Activated T-helper 1 cell treated with anti-CD3 and anti-CD28 coated beads, Interleukin-2, amount 50 U/mL, for 16 hours (primary cell): ENCODE data around the gene CCDC91.
"Not testable (repeated sequence)": the region's sequence is repeated elsewhere in the genome, so short reads cannot be mapped to it uniquely, and the experiment has no call there.

Source experiments
- DNase-seq, 2 donors: peaks; one replicate each; pipeline ENCODE4 v3.0.0-alpha.2; 2020; ENCODE audit warnings: low read depth in 1 of 2, low spot score in 1 of 2

Gene CCDC91

GRCh38 chr12:28453686-28454085, 263.4 kb downstream of the CCDC91 start:
- DNase-seq: no peak

GRCh38 chr12:28456934-28457710, 266.9 kb downstream of the CCDC91 start:
- no peak for DNase-seq

GRCh38 chr12:28457785-28458184, 267.5 kb downstream of the CCDC91 start:
- DNase-seq: no peak

- DNase-seq: no peak
Observed at GRCh38 chr12:28459481-28459880, 269.2 kb downstream of the CCDC91 start.

GRCh38 chr12:28460420-28461130, 270.3 kb downstream of the CCDC91 start:
- DNase-seq: no peak

GRCh38 chr12:28463396-28463795, 273.1 kb downstream of the CCDC91 start:
- DNase-seq: no peak

GRCh38 chr12:28471762-28472161, 281.5 kb downstream of the CCDC91 start:
- not testable (repeated sequence) for DNase-seq

GRCh38 chr12:28476206-28476605, 285.9 kb downstream of the CCDC91 start:
- DNase-seq: not testable (repeated sequence)

GRCh38 chr12:28479097-28479496, 288.8 kb downstream of the CCDC91 start:
- not testable (repeated sequence) for DNase-seq

- no peak for DNase-seq
Observed at GRCh38 chr12:28479683-28480082, 289.4 kb downstream of the CCDC91 start.

- no peak for DNase-seq
Observed at GRCh38 chr12:28484156-28484555, 293.9 kb downstream of the CCDC91 start.

GRCh38 chr12:28486521-28486920, 296.3 kb downstream of the CCDC91 start:
- no peak for DNase-seq

GRCh38 chr12:28489246-28489645, 299.0 kb downstream of the CCDC91 start:
- DNase-seq: no peak

GRCh38 chr12:28497889-28498411, 307.7 kb downstream of the CCDC91 start:
- DNase-seq: no peak

GRCh38 chr12:28498850-28499249, 308.6 kb downstream of the CCDC91 start:
- DNase-seq: no peak

- DNase-seq: no peak
Observed at GRCh38 chr12:28500373-28501024, 310.2 kb downstream of the CCDC91 start.

GRCh38 chr12:28506271-28506670, 316.0 kb downstream of the CCDC91 start:
- no peak for DNase-seq

- no peak for DNase-seq
Observed at GRCh38 chr12:28507033-28507432, 316.8 kb downstream of the CCDC91 start.

GRCh38 chr12:28507867-28508266, 317.6 kb downstream of the CCDC91 start:
- no peak for DNase-seq

GRCh38 chr12:28512406-28512805, 322.1 kb downstream of the CCDC91 start:
- DNase-seq: no peak

- no peak for DNase-seq
Observed at GRCh38 chr12:28512876-28513275, 322.6 kb downstream of the CCDC91 start.

- DNase-seq: no peak
Observed at GRCh38 chr12:28513983-28514382, 323.7 kb downstream of the CCDC91 start.
